Upper lobe of right lung (tissue), 1 donor: ENCODE measurements around the gene PIGQ. TPM values are rescaled to one million over a fixed set of nuclear protein-coding genes. Genes with fewer than 3 reads are reported as not detected.

ENCODE experiments used
- ATAC-seq: fragments of 200-7000 bp; cut with Tn5 transposase; one replicate; pipeline ENCODE4 v1.9.1; 2020; ENCODE audit warnings: mild to moderate bottlenecking, moderate library complexity
- DNase-seq: peaks from one replicate; pipeline ENCODE4 v3.0.0-alpha.2; 2020
- H3K27ac ChIP-seq: fragments of 200-600 bp; one replicate; pipeline ENCODE4 v1.8.0; 2022
- H3K27me3 ChIP-seq: fragments of 200-600 bp; one replicate; pipeline ENCODE4 v1.8.0; 2022; ENCODE audit warnings: mild to moderate bottlenecking
- H3K36me3 ChIP-seq: fragments of 200-600 bp; one replicate; pipeline ENCODE4 v1.8.0; 2022
- H3K4me1 ChIP-seq: fragments of 200-600 bp; one replicate; pipeline ENCODE4 v1.8.0; 2022
- H3K4me3 ChIP-seq: fragments of 200-600 bp; one replicate; pipeline ENCODE4 v1.8.0; 2022; ENCODE audit warnings: mild to moderate bottlenecking
- H3K9me3 ChIP-seq: fragments of 200-600 bp; one replicate; pipeline ENCODE4 v1.8.0; 2022
- CTCF ChIP-seq: fragments of 200-600 bp; IDR thresholded peaks from one replicate; pipeline ENCODE4 v1.8.0; 2022; ENCODE audit warnings: antibody characterized with exemption
- intact Hi-C: fragments of 100-400 bp; cut with DNase I; formaldehyde crosslinking; loops from one replicate; pipeline ENCODE4 v1.11.0; 2022
- total RNA-seq: library from RNA; stranded (reverse); fragmentation: NEBNext Ultra II Directional; extraction: Animal tissue kit (Norgen Biotek cat#: 25700); gene quantifications from one replicate; pipeline ENCODE4 v1.2.1, GENCODE V29; 2021
- donor health status: DM: no; HTN: yes; CAD: no; lungs with severe emphysema.

Gene PIGQ
- total RNA-seq, 1 donor from 2014 or later: 59.4 TPM

- Histone ChIP-seq H3K36me3 (no peaks in the 10 kb centered on the region), H3K27me3 (no peaks in the 10 kb centered on the region), H3K4me3 (peak overlapping the region; percentile 85), H3K9me3 (no peaks in the 10 kb centered on the region), H3K4me1 (peaks cover 37% of the 10 kb centered on the region), H3K27ac (peak overlapping the region; percentile 87)
- ATAC-seq (no peak), DNase-seq (no peak)
- no peak for TF ChIP-seq CTCF
- intact Hi-C loops: no loop called here
These were observed 1.1 kb upstream of the PIGQ start for GRCh38 chr16:568401-569258.

- peaks cover 16% of the 10 kb centered on the region for H3K4me1 ChIP-seq
- H3K9me3 ChIP-seq: no peaks in the 10 kb centered on the region
- H3K27me3 ChIP-seq: no peaks in the 10 kb centered on the region
- H3K36me3 ChIP-seq: peaks cover 16% of the 10 kb centered on the region
- ATAC-seq (no peak), DNase-seq (no peak)
- H3K4me3 ChIP-seq: no peak overlapping the region
- no peak overlapping the region for H3K27ac ChIP-seq
- intact Hi-C loops: no loop called here
- no peak for TF ChIP-seq CTCF
These were observed 3.3 kb downstream of the PIGQ start for GRCh38 chr16:572865-573650.

GRCh38 chr16:574021-574760 is 4.4 kb downstream of the PIGQ start:
- H3K27ac ChIP-seq: no peak overlapping the region
- TF ChIP-seq CTCF: no peak
- H3K4me3 ChIP-seq: no peak overlapping the region
- peaks cover 16% of the 10 kb centered on the region for H3K36me3 ChIP-seq
- H3K9me3 ChIP-seq: no peaks in the 10 kb centered on the region
- intact Hi-C loops: no loop called here
- ATAC-seq (no peak), DNase-seq (no peak)
- no peaks in the 10 kb centered on the region for H3K27me3 ChIP-seq
- H3K4me1 ChIP-seq: peaks cover 6% of the 10 kb centered on the region

- no peak overlapping the region for H3K27ac ChIP-seq
- DNase-seq (no peak), ATAC-seq (no peak)
- intact Hi-C loops: no loop called here
- H3K4me1 ChIP-seq: peaks cover 2% of the 10 kb centered on the region
- no peak for TF ChIP-seq CTCF
- no peaks in the 10 kb centered on the region for H3K9me3 ChIP-seq
- no peaks in the 10 kb centered on the region for H3K27me3 ChIP-seq
- H3K36me3 ChIP-seq: peaks cover 16% of the 10 kb centered on the region
- no peak overlapping the region for H3K4me3 ChIP-seq
These were observed 5.8 kb downstream of the PIGQ start for GRCh38 chr16:575354-576196.
